HT-29 (cell line): Measurements from ENCODE around the gene TMEM240. TPM values are rescaled to one million over a fixed set of nuclear protein-coding genes. Genes with fewer than 3 reads are reported as not detected.

ENCODE experiments used
- DNase-seq: peaks from one replicate; pipeline ENCODE4 v3.0.0-alpha.2; 2015; ENCODE audit warnings: low spot score
- total RNA-seq: library from RNA; depleted of rRNA; stranded (reverse); fragments of >200 nt; shearing (Covaris generic); gene quantifications from 2 replicates; pipeline ENCODE4 v1.2.3, GENCODE V29; 2014; rRNA removed

Gene TMEM240
- total RNA-seq, result 1.4 and 2.4 TPM in 2 replicates

GRCh38 chr1:1540090-1540817 is at the start of gene TMEM240:
TMEM240 (minus strand) TSS chr1:1540624; CDS start chr1:1540346, 278 bp downstream.
- DNase-seq, result no peak

DNA sequence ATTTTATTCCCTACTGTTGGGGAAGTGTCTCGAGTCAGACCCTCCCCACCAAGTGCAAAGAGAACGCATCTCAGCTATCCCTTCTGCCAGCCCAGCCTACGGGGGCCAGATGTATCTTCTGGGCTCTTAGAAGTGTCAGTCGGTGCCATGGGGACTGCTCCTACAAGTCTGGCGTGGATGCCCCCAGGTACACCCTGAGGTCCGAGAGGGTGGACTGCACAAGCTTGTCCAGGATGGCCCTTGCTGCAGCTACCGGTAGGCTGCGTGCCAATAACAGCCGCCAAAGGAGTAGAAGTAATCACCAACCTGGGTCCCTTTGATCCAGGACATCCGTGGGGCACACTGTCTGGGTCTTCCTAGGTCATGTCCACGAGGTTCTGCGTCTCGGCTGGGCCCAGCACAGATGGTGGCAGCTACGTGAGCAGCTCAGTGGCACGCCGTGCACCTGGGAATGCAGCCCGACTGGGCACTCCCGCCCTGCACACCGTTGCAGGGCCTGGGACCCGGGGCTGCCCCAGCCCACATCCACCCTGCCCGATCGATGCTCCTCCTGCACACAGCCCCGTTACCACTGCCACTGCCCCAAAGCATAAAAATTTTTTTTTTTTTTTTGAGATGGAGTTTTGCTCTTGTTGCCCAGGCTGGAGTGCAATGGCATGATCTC is 43.1 kb upstream of the TMEM240 start:
- no peak for DNase-seq

- DNase-seq, result no peak
Measured at GRCh38 chr1:1582585-1583346, 42.3 kb upstream of the TMEM240 start.

DNA sequence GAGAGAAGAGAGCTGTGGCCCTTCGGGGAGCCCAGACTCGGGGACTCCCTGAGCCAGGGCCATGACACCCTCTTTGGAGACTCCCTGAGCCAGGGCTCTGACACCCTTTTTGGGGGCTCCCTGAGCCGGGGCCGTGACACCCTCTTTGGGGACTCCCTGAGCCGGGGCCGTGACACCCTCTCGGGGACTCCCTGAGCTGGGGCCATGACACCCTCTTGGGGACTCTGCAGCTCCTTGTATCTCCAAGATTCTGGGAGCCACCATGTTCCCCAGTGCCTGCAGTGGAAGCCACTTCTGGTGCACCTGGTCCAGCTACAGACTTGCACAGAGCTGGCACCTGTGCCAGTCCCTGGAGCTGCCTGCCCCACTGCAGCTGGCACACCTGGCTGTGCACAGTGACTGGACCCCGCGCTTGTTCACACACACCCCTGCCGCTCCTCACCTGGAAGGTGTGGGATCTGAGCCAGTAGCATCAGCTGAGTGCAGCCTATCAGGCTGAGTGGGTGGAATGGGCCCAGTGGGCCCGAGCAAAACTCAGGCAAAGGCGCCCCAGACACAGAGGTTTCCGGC is 38.0 kb upstream of the TMEM240 start:
- no peak for DNase-seq

- no peak for DNase-seq
Measured at GRCh38 chr1:1577367-1578011, 37.1 kb upstream of the TMEM240 start.

- peak; percentile 94 for DNase-seq
Measured at GRCh38 chr1:1574721-1575537, 34.5 kb upstream of the TMEM240 start, which contains the start of gene SSU72. SSU72 (minus strand) TSS chr1:1574863; CDS start chr1:1574557, 306 bp downstream.

- DNase-seq, result peak; percentile 67
Measured at GRCh38 chr1:1573843-1574720, 33.7 kb upstream of the TMEM240 start.

DNA sequence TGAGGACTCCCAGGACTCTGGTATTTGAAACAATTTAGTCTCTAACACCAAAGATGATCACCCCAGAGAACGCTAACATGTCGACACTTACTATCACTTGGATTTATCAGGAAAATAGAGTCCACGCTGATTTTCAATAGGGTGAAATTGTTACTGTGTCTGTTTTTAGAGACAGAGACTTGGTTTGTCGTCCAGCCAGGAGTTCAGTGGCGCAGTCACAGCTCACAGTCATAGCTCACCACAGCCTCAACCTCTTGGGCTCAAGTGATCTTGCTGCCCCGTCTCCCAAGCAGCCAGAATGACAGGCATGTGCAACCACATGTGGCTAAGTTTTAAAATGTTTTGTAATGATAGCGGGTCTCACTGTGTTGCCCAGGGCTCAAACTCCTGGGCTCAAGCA is 28.9 kb upstream of the TMEM240 start:
- no peak for DNase-seq

- DNase-seq, result no peak
Measured at GRCh38 chr1:1567891-1568291, 27.5 kb upstream of the TMEM240 start.

DNA sequence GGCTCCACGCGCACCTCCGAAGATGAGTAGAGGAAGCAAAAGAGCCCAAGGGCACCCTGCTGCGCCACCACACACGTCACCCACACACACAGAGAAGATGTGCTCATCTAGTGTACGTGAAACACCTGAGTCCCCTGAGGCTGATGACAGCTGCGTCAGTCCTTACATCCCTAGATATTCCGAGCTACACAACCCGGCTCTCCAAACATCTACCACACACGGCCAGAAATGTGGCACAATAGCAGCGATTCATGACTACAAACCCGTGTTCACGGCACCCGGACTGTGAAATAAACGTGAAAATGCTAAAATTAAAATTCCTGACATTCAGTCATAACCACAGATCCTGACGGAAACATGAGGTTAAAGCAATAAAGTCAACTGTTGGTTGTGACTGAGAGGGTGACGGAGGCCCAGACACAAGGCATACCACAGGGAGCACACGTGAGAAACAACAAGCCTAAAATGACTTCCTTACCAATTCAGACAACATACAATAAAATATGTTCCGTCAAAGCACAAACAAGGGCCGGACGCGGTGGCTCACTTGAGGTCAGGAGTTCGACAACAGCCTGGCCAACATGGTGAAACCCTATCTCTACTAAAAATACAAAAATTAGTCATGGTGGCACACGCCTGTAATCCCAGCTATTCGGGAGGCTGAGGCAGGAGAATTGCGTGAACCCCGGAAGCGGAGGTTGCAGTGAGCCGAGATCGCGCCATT is 26.9 kb upstream of the TMEM240 start:
- DNase-seq, result no peak

GRCh38 chr1:1565340-1565739 is 24.9 kb upstream of the TMEM240 start:
- DNase-seq, result no peak

DNA sequence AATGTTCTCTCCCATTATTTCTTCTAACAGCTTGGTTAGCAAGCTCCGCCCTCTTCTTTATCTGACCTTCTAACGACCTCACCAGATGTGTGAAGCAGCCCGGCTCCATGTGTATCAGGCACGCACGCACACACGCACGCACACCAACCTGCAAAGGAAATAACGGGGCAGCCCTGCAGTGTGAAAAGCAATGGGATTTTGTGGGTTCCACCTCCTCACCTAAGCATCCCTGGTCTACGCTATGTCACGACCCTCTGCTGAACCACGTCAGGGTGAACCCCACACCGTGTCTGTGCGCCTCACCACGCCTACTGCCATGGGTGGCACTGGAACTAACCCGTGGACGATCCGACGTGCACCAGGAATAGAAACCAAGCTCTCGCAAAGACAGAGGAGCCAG is 23.8 kb upstream of the TMEM240 start:
- no peak for DNase-seq

GRCh38 chr1:1563688-1564087 is 23.3 kb upstream of the TMEM240 start:
- DNase-seq, result no peak

GRCh38 chr1:1562556-1563195 is 22.3 kb upstream of the TMEM240 start:
- DNase-seq, result no peak

- DNase-seq, result no peak
Measured at GRCh38 chr1:1561801-1562470, 21.5 kb upstream of the TMEM240 start.

DNA sequence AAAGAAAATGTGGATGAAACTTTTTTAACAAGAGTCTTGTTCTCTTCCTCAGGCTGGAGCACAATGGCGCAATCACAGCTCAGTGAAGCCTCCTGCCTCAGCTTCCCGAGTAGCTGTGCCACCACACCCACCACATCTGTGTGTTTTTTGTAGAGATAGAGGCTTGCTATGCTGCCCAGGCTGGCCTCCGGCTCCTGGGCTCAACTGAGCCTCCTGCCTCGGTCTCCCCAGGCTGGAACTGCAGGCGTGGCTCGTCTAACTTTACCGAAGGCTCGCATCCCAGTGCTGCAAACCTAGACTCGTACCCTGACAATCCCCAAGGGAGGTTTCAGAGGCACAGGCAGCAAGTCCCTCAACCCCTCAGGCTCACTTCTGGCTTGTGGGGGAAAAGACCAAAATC is 19.8 kb upstream of the TMEM240 start:
- no peak for DNase-seq

GRCh38 chr1:1559066-1559465 is 18.6 kb upstream of the TMEM240 start:
- DNase-seq, result no peak

DNA sequence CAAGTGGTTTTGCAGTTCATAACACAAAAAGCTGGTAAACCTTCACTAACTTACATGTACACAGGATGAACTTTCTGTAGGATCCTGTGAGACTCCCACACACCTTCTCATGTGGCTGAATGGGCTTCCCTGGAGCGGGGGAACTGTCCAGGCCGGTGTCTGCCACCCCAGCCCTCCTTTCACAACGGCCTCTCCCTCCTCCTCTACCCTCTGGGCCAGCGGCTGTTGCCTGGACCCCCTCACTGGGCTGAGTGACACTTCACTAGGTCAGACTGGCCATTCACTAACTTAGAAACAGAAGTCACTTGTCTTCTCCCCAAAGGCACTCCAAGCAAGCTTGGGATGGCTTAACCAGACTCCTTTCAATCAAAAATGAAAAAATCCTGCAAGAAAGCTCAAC is 18.2 kb upstream of the TMEM240 start:
- DNase-seq, result no peak
